ENCODE data around the gene ZFYVE9.
"Not testable (repeated sequence)": the region's sequence is repeated elsewhere in the genome, so short reads cannot be mapped to it uniquely, and the experiment has no call there.

ZFYVE9 gene

GRCh38 chr1:52141513-52142219 lies at the start of gene ZFYVE9:
TSS of gene ZFYVE9 (plus strand) at chr1:52142089. CDS start at chr1:52233207, 91,118 bp downstream.
- H3K9me3 ChIP-seq (ENCODE audit: control insufficient read depth, insufficient read depth, low read length), result no peaks in the 10 kb centered on the region
- no peaks in the 10 kb centered on the region for H3K36me3 ChIP-seq (ENCODE audit: control insufficient read depth, insufficient read depth, low read length)
- DNase-seq (ENCODE audit: low read depth, low spot score), result peak; percentile 58
- no peaks in the 10 kb centered on the region for H3K4me1 ChIP-seq (ENCODE audit: control insufficient read depth, insufficient read depth, low read length)
- H3K27ac ChIP-seq (ENCODE audit: low read length), result no peak within 1 kb of the TSS
- no CpG with 5 or more reads among the region's 72 CpGs for WGBS (ENCODE audit: insufficient coverage, insufficient read length)
- peak within 1 kb of the TSS; percentile 75 for H3K4me3 ChIP-seq (ENCODE audit: low read length)
- no peaks in the 10 kb centered on the region for H3K27me3 ChIP-seq (ENCODE audit: control insufficient read depth, insufficient read depth, low read length)

GRCh38 chr1:52094300-52094699 lies 47.6 kb upstream of the ZFYVE9 start:
- H3K27me3 ChIP-seq (ENCODE audit: control insufficient read depth, insufficient read depth, low read length); H3K4me3 ChIP-seq (ENCODE audit: low read length); H3K9me3 ChIP-seq (ENCODE audit: control insufficient read depth, insufficient read depth, low read length); H3K27ac ChIP-seq (ENCODE audit: low read length); H3K36me3 ChIP-seq (ENCODE audit: control insufficient read depth, insufficient read depth, low read length); DNase-seq (ENCODE audit: low read depth, low spot score); H3K4me1 ChIP-seq (ENCODE audit: control insufficient read depth, insufficient read depth, low read length): not testable (repeated sequence)
- WGBS (ENCODE audit: insufficient coverage, insufficient read length), result no CpG with 5 or more reads among the region's 7 CpGs

GRCh38 chr1:52096216-52096615 lies 45.7 kb upstream of the ZFYVE9 start:
- Histone ChIP-seq H3K36me3 (ENCODE audit: control insufficient read depth, insufficient read depth, low read length) (no peaks in the 10 kb centered on the region), H3K4me1 (ENCODE audit: control insufficient read depth, insufficient read depth, low read length) (no peaks in the 10 kb centered on the region), H3K27ac (ENCODE audit: low read length) (no peak overlapping the region), H3K9me3 (ENCODE audit: control insufficient read depth, insufficient read depth, low read length) (no peaks in the 10 kb centered on the region), H3K4me3 (ENCODE audit: low read length) (no peak overlapping the region), H3K27me3 (ENCODE audit: control insufficient read depth, insufficient read depth, low read length) (no peaks in the 10 kb centered on the region)
- DNase-seq (ENCODE audit: low read depth, low spot score), result no peak
- no CpG with 5 or more reads among the region's 8 CpGs for WGBS (ENCODE audit: insufficient coverage, insufficient read length)

GRCh38 chr1:52098139-52098871 lies 43.6 kb upstream of the ZFYVE9 start:
- no peaks in the 10 kb centered on the region for H3K27me3 ChIP-seq (ENCODE audit: control insufficient read depth, insufficient read depth, low read length)
- no peaks in the 10 kb centered on the region for H3K36me3 ChIP-seq (ENCODE audit: control insufficient read depth, insufficient read depth, low read length)
- DNase-seq (ENCODE audit: low read depth, low spot score), result no peak
- H3K4me3 ChIP-seq (ENCODE audit: low read length), result no peak overlapping the region
- no peaks in the 10 kb centered on the region for H3K9me3 ChIP-seq (ENCODE audit: control insufficient read depth, insufficient read depth, low read length)
- no peaks in the 10 kb centered on the region for H3K4me1 ChIP-seq (ENCODE audit: control insufficient read depth, insufficient read depth, low read length)
- H3K27ac ChIP-seq (ENCODE audit: low read length), result no peak overlapping the region
- no CpG with 5 or more reads among the region's 8 CpGs for WGBS (ENCODE audit: insufficient coverage, insufficient read length)

GRCh38 chr1:52102336-52103013 lies 39.4 kb upstream of the ZFYVE9 start:
- Histone ChIP-seq H3K4me1 (ENCODE audit: control insufficient read depth, insufficient read depth, low read length) (no peaks in the 10 kb centered on the region), H3K4me3 (ENCODE audit: low read length) (no peak overlapping the region)
- DNase-seq (ENCODE audit: low read depth, low spot score), result no peak

GRCh38 chr1:52111492-52111891 lies 30.4 kb upstream of the ZFYVE9 start:
- Histone ChIP-seq H3K27me3 (ENCODE audit: control insufficient read depth, insufficient read depth, low read length) (no peaks in the 10 kb centered on the region), H3K4me1 (ENCODE audit: control insufficient read depth, insufficient read depth, low read length) (no peaks in the 10 kb centered on the region), H3K9me3 (ENCODE audit: control insufficient read depth, insufficient read depth, low read length) (no peaks in the 10 kb centered on the region), H3K36me3 (ENCODE audit: control insufficient read depth, insufficient read depth, low read length) (no peaks in the 10 kb centered on the region), H3K27ac (ENCODE audit: low read length) (no peak overlapping the region), H3K4me3 (ENCODE audit: low read length) (no peak overlapping the region)
- DNase-seq (ENCODE audit: low read depth, low spot score), result no peak

More at GRCh38 chr1:52102336-52103013, 39.4 kb upstream of the ZFYVE9 start:
- H3K27ac ChIP-seq (ENCODE audit: low read length), result no peak overlapping the region
- no peaks in the 10 kb centered on the region for H3K9me3 ChIP-seq (ENCODE audit: control insufficient read depth, insufficient read depth, low read length)
- H3K36me3 ChIP-seq (ENCODE audit: control insufficient read depth, insufficient read depth, low read length), result no peaks in the 10 kb centered on the region
- H3K27me3 ChIP-seq (ENCODE audit: control insufficient read depth, insufficient read depth, low read length), result no peaks in the 10 kb centered on the region
- no CpG with 5 or more reads among the region's 1 CpG for WGBS (ENCODE audit: insufficient coverage, insufficient read length)

GRCh38 chr1:52112489-52112888 lies 29.4 kb upstream of the ZFYVE9 start:
- H3K9me3 ChIP-seq (ENCODE audit: control insufficient read depth, insufficient read depth, low read length), result no peaks in the 10 kb centered on the region
- WGBS (ENCODE audit: insufficient coverage, insufficient read length), result no CpG with 5 or more reads among the region's 3 CpGs
- H3K4me1 ChIP-seq (ENCODE audit: control insufficient read depth, insufficient read depth, low read length), result no peaks in the 10 kb centered on the region
- H3K36me3 ChIP-seq (ENCODE audit: control insufficient read depth, insufficient read depth, low read length), result no peaks in the 10 kb centered on the region
- no peak overlapping the region for H3K27ac ChIP-seq (ENCODE audit: low read length)
- H3K4me3 ChIP-seq (ENCODE audit: low read length), result no peak overlapping the region
- H3K27me3 ChIP-seq (ENCODE audit: control insufficient read depth, insufficient read depth, low read length), result no peaks in the 10 kb centered on the region
- no peak for DNase-seq (ENCODE audit: low read depth, low spot score)

- Histone ChIP-seq H3K9me3 (ENCODE audit: control insufficient read depth, insufficient read depth, low read length) (no peaks in the 10 kb centered on the region), H3K27ac (ENCODE audit: low read length) (no peak overlapping the region), H3K4me3 (ENCODE audit: low read length) (no peak overlapping the region), H3K27me3 (ENCODE audit: control insufficient read depth, insufficient read depth, low read length) (no peaks in the 10 kb centered on the region), H3K4me1 (ENCODE audit: control insufficient read depth, insufficient read depth, low read length) (no peaks in the 10 kb centered on the region), H3K36me3 (ENCODE audit: control insufficient read depth, insufficient read depth, low read length) (no peaks in the 10 kb centered on the region)
- DNase-seq (ENCODE audit: low read depth, low spot score), result no peak
- no CpG with 5 or more reads among the region's 12 CpGs for WGBS (ENCODE audit: insufficient coverage, insufficient read length)
These were observed 22.4 kb upstream of the ZFYVE9 start for GRCh38 chr1:52119301-52120079.

- no CpG with 5 or more reads among the region's 2 CpGs for WGBS (ENCODE audit: insufficient coverage, insufficient read length)
- Histone ChIP-seq H3K9me3 (ENCODE audit: control insufficient read depth, insufficient read depth, low read length) (no peaks in the 10 kb centered on the region), H3K4me1 (ENCODE audit: control insufficient read depth, insufficient read depth, low read length) (no peaks in the 10 kb centered on the region), H3K27me3 (ENCODE audit: control insufficient read depth, insufficient read depth, low read length) (no peaks in the 10 kb centered on the region), H3K27ac (ENCODE audit: low read length) (no peak overlapping the region), H3K4me3 (ENCODE audit: low read length) (no peak overlapping the region), H3K36me3 (ENCODE audit: control insufficient read depth, insufficient read depth, low read length) (no peaks in the 10 kb centered on the region)
- no peak for DNase-seq (ENCODE audit: low read depth, low spot score)
These were observed 19.5 kb upstream of the ZFYVE9 start for GRCh38 chr1:52122384-52122783.

GRCh38 chr1:52123622-52124021 lies 18.3 kb upstream of the ZFYVE9 start:
- H3K4me3 ChIP-seq (ENCODE audit: low read length), result no peak overlapping the region
- WGBS (ENCODE audit: insufficient coverage, insufficient read length), result no CpG with 5 or more reads among the region's 6 CpGs
- no peak overlapping the region for H3K27ac ChIP-seq (ENCODE audit: low read length)
- no peak for DNase-seq (ENCODE audit: low read depth, low spot score)
- H3K27me3 ChIP-seq (ENCODE audit: control insufficient read depth, insufficient read depth, low read length), result no peaks in the 10 kb centered on the region
- no peaks in the 10 kb centered on the region for H3K36me3 ChIP-seq (ENCODE audit: control insufficient read depth, insufficient read depth, low read length)
- no peaks in the 10 kb centered on the region for H3K4me1 ChIP-seq (ENCODE audit: control insufficient read depth, insufficient read depth, low read length)
- H3K9me3 ChIP-seq (ENCODE audit: control insufficient read depth, insufficient read depth, low read length), result no peaks in the 10 kb centered on the region

All from iPS DF 6.9 (cell line).